GM23338 (cell line): ENCODE measurements around the gene PDXK. TPM values are rescaled to one million over a fixed set of nuclear protein-coding genes. Genes with fewer than 3 reads are reported as not detected.

Experiments
- ATAC-seq: fragments of 200-7000 bp; cut with Tn5 transposase; 3 replicates; pipeline ENCODE4 v1.9.1; 2020
- DNase-seq: peaks from one replicate; pipeline ENCODE4 v3.0.0-alpha.2; 2015; ENCODE audit warnings: low spot score
- H2AFZ ChIP-seq: fragments of 200-600 bp; sonication (generic); 2 replicates; pipeline ENCODE4 v1.8.0; 2016; ENCODE audit warnings: antibody characterized with exemption, mild to moderate bottlenecking, moderate library complexity
- H3F3A ChIP-seq: fragments of 200-600 bp; sonication (generic); replicated peaks from 2 replicates; pipeline ENCODE4 v1.8.0; 2017; ENCODE audit warnings: antibody characterized with exemption, mixed run types, low read depth
- H3K27ac ChIP-seq: fragments of 200-600 bp; sonication (generic); 2 replicates; pipeline ENCODE4 v1.6.1; 2016; ENCODE audit warnings: low read depth
- H3K27me3 ChIP-seq: fragments of 200-600 bp; sonication (generic); 2 replicates; pipeline ENCODE4 v1.8.0; 2016; ENCODE audit warnings: mild to moderate bottlenecking, mixed run types, moderate library complexity; ENCODE audit not compliant: insufficient read depth
- H3K36me3 ChIP-seq: fragments of 200-600 bp; sonication (generic); 2 replicates; pipeline ENCODE4 v1.8.0; 2016; ENCODE audit warnings: mild to moderate bottlenecking; ENCODE audit not compliant: insufficient read depth
- H3K4me1 ChIP-seq: fragments of 200-600 bp; sonication (generic); 2 replicates; pipeline ENCODE4 v1.8.0; 2016; ENCODE audit warnings: mild to moderate bottlenecking, moderate library complexity; ENCODE audit not compliant: insufficient read depth
- H3K4me2 ChIP-seq: fragments of 200-600 bp; sonication (generic); 2 replicates; pipeline ENCODE4 v1.7.1; 2017; ENCODE audit warnings: mixed run types
- H3K4me3 ChIP-seq: fragments of 200-600 bp; sonication (generic); 2 replicates; pipeline ENCODE4 v1.6.1; 2016; ENCODE audit warnings: mixed run types
- H3K79me2 ChIP-seq: fragments of 200-600 bp; sonication (generic); replicated peaks from 2 replicates; pipeline ENCODE4 v1.8.0; 2017; ENCODE audit warnings: mild to moderate bottlenecking; ENCODE audit not compliant: insufficient read depth
- H3K9me2 ChIP-seq: fragments of 200-600 bp; sonication (generic); 2 replicates; pipeline ENCODE4 v1.8.0; 2017; ENCODE audit not compliant: insufficient read depth
- H4K20me1 ChIP-seq: fragments of 200-600 bp; sonication (generic); replicated peaks from 2 replicates; pipeline ENCODE4 v1.8.0; 2017; ENCODE audit warnings: mild to moderate bottlenecking; ENCODE audit not compliant: insufficient read depth
- H3K27ac Mint-ChIP-seq: 2 replicates; pipeline ENCODE4 v1.8.0; 2020; ENCODE audit warnings: inconsistent platforms, mild to moderate bottlenecking, moderate library complexity, mixed read lengths
- H3K27me3 Mint-ChIP-seq: 3 replicates; pipeline ENCODE4 v1.8.0; 2022; ENCODE audit warnings: low read depth, mild to moderate bottlenecking, moderate library complexity, mixed read lengths, inconsistent platforms; ENCODE audit not compliant: insufficient read depth, poor library complexity
- H3K36me3 Mint-ChIP-seq: 3 replicates; pipeline ENCODE4 v1.8.0; 2021; ENCODE audit warnings: low read depth, mild to moderate bottlenecking, inconsistent platforms, moderate library complexity, mixed read lengths
- H3K4me1 Mint-ChIP-seq: 3 replicates; pipeline ENCODE4 v1.8.0; 2020; ENCODE audit warnings: mild to moderate bottlenecking, inconsistent platforms, mixed read lengths
- H3K4me3 Mint-ChIP-seq: 3 replicates; pipeline ENCODE4 v1.8.0; 2021; ENCODE audit warnings: moderate library complexity, mild to moderate bottlenecking, inconsistent platforms, mixed read lengths
- H3K9me3 Mint-ChIP-seq: 3 replicates; pipeline ENCODE4 v1.8.0; 2020; ENCODE audit warnings: moderate library complexity, mild to moderate bottlenecking, inconsistent platforms, mixed read lengths
- CREB1 ChIP-seq: fragments of 250-450 bp; sonication (Bioruptor Pico); IDR thresholded peaks from 2 replicates; pipeline ENCODE4 v1.5.0; 2020; ENCODE audit warnings: low read depth, mild to moderate bottlenecking, moderate library complexity
- CTCF ChIP-seq, 2 experiments: fragments of 200-600 bp in 1 of 2; sonication (generic) in 1 of 2; conservative IDR thresholded peaks; 2 replicates each; pipeline versions ENCODE4 v1.5.1 to v1.6.1; 2016 to 2017; ENCODE audit warnings: antibody characterized with exemption in 2 of 2, low read depth in 2 of 2, mild to moderate bottlenecking in 2 of 2, moderate library complexity in 1 of 2
- ETS1 ChIP-seq: IDR thresholded peaks from 2 replicates; pipeline ENCODE4 v1.6.1; 2016; ENCODE audit warnings: antibody characterized with exemption
- EZH2phosphoT487 ChIP-seq: fragments of 200-600 bp; sonication (generic); IDR thresholded peaks from one replicate; pipeline ENCODE4 v1.8.1; 2018; ENCODE audit warnings: antibody characterized with exemption; ENCODE audit not compliant: unreplicated experiment
- JUNB ChIP-seq: IDR thresholded peaks from one replicate; pipeline ENCODE4 v1.6.1; 2016; ENCODE audit warnings: antibody characterized with exemption; ENCODE audit not compliant: unreplicated experiment
- NANOG ChIP-seq: IDR thresholded peaks from 2 replicates; pipeline ENCODE4 v1.6.1; 2016; ENCODE audit warnings: antibody characterized with exemption, borderline replicate concordance
- POLR2AphosphoS5 ChIP-seq: IDR thresholded peaks from 2 replicates; pipeline ENCODE4 v1.6.1; 2016; ENCODE audit warnings: antibody characterized with exemption, low read depth
- REST ChIP-seq: IDR thresholded peaks from one replicate; pipeline ENCODE4 v1.6.1; 2018; ENCODE audit warnings: antibody characterized with exemption; ENCODE audit not compliant: unreplicated experiment
- STAT1 ChIP-seq: IDR thresholded peaks from one replicate; pipeline ENCODE4 v1.6.1; 2016; ENCODE audit warnings: antibody characterized with exemption; ENCODE audit not compliant: unreplicated experiment
- ZNF114 ChIP-seq: fragments of 250-450 bp; sonication (Bioruptor Pico); IDR thresholded peaks from 2 replicates; pipeline ENCODE4 v1.5.0; 2020; ENCODE audit warnings: mild to moderate bottlenecking, moderate library complexity
- ZNF331 ChIP-seq: fragments of 250-450 bp; sonication (Bioruptor Pico); IDR thresholded peaks from 2 replicates; pipeline ENCODE4 v1.5.0; 2020; ENCODE audit warnings: low read depth, mild to moderate bottlenecking, moderate library complexity
- ZNF462 ChIP-seq: fragments of 250-450 bp; sonication (Bioruptor Pico); IDR thresholded peaks from 2 replicates; pipeline ENCODE4 v1.5.0; 2020; ENCODE audit warnings: mild to moderate bottlenecking, moderate library complexity
- polyA plus RNA-seq: library from polyadenylated mRNA; unstranded; fragments of >200 nt; fragmentation: Nextera tagmentation; extraction: Ambion mirVana; gene quantifications from 2 replicates; pipeline ENCODE4 v1.2.1, GENCODE V29; 2016
- total RNA-seq: library from RNA; depleted of rRNA; stranded (reverse); fragments of >200 nt; shearing (Covaris generic); gene quantifications from 2 replicates; pipeline ENCODE4 v1.2.3, GENCODE V29; 2014

PDXK gene
- total and polyA plus RNA-seq, 2 experiments from 2014 or later, result 53.2 to 66.3 TPM

- peaks cover 9% of the 10 kb centered on the region; the same call in 1 of the 2 replicates for H3F3A ChIP-seq
- H2AFZ ChIP-seq, result no peak overlapping the region
- no peaks in the 10 kb centered on the region for H3K36me3 ChIP-seq
- Mint-ChIP-seq H3K27ac (no peak overlapping the region), H3K36me3 (no peaks in the 10 kb centered on the region), H3K9me3 (no peaks in the 10 kb centered on the region), H3K4me1 (peaks cover 28% of the 10 kb centered on the region), H3K27me3 (peaks cover 4% of the 10 kb centered on the region), H3K4me3 (no peak overlapping the region)
- DNase-seq (no peak), ATAC-seq (no peak)
- H3K4me2 ChIP-seq, result no peak overlapping the region
- no peak overlapping the region for H3K4me3 ChIP-seq
- H4K20me1 ChIP-seq, result no peaks in the 10 kb centered on the region
- H3K27me3 ChIP-seq, result no peaks in the 10 kb centered on the region
- no peak for TF ChIP-seq JUNB
- TF ChIP-seq CREB1, result no peak
- no peak for TF ChIP-seq EZH2phosphoT487
- TF ChIP-seq REST, result no peak
- no peak for TF ChIP-seq ZNF462 (CRISPR knock-in tag)
- TF ChIP-seq ETS1, result no peak
- TF ChIP-seq POLR2AphosphoS5, result no peak
- TF ChIP-seq NANOG, result no peak
- TF ChIP-seq ZNF114, result no peak
- TF ChIP-seq ZNF331 (CRISPR knock-in tag), result no peak
- no peak for TF ChIP-seq CTCF (conservative IDR thresholded peaks at IDR 0.05; ENCODE audit: low read depth in 2 of 2)
- no peak for TF ChIP-seq STAT1
- peaks cover 19% of the 10 kb centered on the region for H3K4me1 ChIP-seq
- no peak overlapping the region for H3K27ac ChIP-seq
- no peaks in the 10 kb centered on the region for H3K79me2 ChIP-seq
- H3K9me2 ChIP-seq, result no peaks in the 10 kb centered on the region
These were observed 11.5 kb upstream of the PDXK start for GRCh38 chr21:43707462-43707861.
